ENCODE measurements around the gene MACROD2. TPM values are rescaled to one million over a fixed set of nuclear protein-coding genes. Genes with fewer than 3 reads are reported as not detected.

The MACROD2 gene
- total RNA-seq, 1 experiment from 2014 or later: 1.4 TPM

DNA sequence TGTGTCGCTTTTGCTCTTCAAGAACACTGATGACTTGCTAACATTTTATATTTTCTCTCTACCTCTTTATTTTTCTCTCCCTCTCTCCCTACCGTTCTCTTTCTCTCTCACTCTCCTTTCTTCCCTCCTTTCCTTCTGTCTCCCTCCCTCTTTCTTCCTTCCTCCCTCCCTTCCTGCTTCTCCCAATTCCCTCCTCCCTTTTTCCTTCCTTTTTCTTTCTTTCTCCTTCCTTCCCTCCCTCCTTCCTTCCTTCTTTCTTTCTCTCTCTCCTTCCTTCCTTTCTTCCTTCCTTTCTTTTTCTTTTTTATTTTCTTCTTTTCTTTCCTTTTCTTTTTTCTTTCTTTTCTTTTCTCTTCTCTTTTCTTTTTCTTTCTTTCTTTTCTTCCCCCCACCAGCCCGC, 1511.8 kb downstream of the MACROD2 start:
- H3K4me3 ChIP-seq (ENCODE audit: low read depth, low read length, poor library complexity, severe bottlenecking): no peak overlapping the region
- H3K27me3 ChIP-seq (replicated peaks; ENCODE audit: insufficient read depth, low read depth, low read length, poor library complexity): no peaks in the 10 kb centered on the region
- POLR2A ChIA-PET (ENCODE audit: low non-redundant PET): no interaction called here
- no peaks in the 10 kb centered on the region for H3K36me3 ChIP-seq (ENCODE audit: insufficient read depth, low read length, poor library complexity, severe bottlenecking)
- DNase-seq (ENCODE audit: low spot score): no peak
- intact Hi-C loops (cut with micrococcal nuclease; ENCODE audit: unreplicated experiment): no loop called here
- peaks cover 15% of the 10 kb centered on the region for H3K9me3 ChIP-seq (ENCODE audit: low read depth, low read length, poor library complexity, severe bottlenecking)
- no peak overlapping the region for H3K27ac ChIP-seq (ENCODE audit: low read depth, low read length, poor library complexity, severe bottlenecking)
- CTCF ChIA-PET: no interaction called here
- no TSS peak for BruUV-seq (replicated peaks)
- no peak for TF ChIP-seq EZH2 (IDR thresholded peaks at IDR 0.05; ENCODE audit: borderline replicate concordance, low read depth, low read length, poor library complexity, severe bottlenecking)
- TF ChIP-seq, protein P1, sequence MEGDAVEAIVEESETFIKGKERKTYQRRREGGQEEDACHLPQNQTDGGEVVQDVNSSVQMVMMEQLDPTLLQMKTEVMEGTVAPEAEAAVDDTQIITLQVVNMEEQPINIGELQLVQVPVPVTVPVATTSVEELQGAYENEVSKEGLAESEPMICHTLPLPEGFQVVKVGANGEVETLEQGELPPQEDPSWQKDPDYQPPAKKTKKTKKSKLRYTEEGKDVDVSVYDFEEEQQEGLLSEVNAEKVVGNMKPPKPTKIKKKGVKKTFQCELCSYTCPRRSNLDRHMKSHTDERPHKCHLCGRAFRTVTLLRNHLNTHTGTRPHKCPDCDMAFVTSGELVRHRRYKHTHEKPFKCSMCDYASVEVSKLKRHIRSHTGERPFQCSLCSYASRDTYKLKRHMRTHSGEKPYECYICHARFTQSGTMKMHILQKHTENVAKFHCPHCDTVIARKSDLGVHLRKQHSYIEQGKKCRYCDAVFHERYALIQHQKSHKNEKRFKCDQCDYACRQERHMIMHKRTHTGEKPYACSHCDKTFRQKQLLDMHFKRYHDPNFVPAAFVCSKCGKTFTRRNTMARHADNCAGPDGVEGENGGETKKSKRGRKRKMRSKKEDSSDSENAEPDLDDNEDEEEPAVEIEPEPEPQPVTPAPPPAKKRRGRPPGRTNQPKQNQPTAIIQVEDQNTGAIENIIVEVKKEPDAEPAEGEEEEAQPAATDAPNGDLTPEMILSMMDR (conservative IDR thresholded peaks at IDR 0.05; ENCODE audit: low read depth, low read length): no peak
- H3K4me1 ChIP-seq (ENCODE audit: insufficient read depth, low read length, poor library complexity, severe bottlenecking): no peaks in the 10 kb centered on the region

DNA sequence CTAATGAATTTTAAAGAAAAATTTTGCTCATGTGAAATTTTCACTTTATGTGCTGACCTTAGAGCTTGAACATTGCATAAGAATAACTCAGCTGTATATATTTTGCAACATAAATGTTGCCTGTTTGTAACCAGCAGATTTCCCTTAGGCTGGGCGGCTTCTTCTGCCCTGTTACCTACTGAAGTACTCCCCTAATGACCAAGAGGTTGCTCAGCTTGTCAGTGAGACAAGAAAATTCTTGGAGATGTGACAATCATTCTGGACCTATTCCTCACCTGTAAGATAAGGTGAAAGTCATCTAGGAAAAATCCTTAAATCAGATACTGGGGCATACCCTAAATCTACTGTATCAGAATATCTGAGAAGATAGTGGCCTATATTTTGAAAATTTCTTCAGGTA, 1516.2 kb downstream of the MACROD2 start:
- no peak for DNase-seq (ENCODE audit: low spot score)
- no peak overlapping the region for H3K4me3 ChIP-seq (ENCODE audit: low read depth, low read length, poor library complexity, severe bottlenecking)
- H3K4me1 ChIP-seq (ENCODE audit: insufficient read depth, low read length, poor library complexity, severe bottlenecking): no peaks in the 10 kb centered on the region
- H3K9me3 ChIP-seq (ENCODE audit: low read depth, low read length, poor library complexity, severe bottlenecking): peaks cover 17% of the 10 kb centered on the region
- no peak for TF ChIP-seq EZH2 (IDR thresholded peaks at IDR 0.05; ENCODE audit: borderline replicate concordance, low read depth, low read length, poor library complexity, severe bottlenecking)
- TF ChIP-seq, protein P1 (conservative IDR thresholded peaks at IDR 0.05; ENCODE audit: low read depth, low read length): no peak
- no peaks in the 10 kb centered on the region for H3K36me3 ChIP-seq (ENCODE audit: insufficient read depth, low read length, poor library complexity, severe bottlenecking)
- no peaks in the 10 kb centered on the region for H3K27me3 ChIP-seq (replicated peaks; ENCODE audit: insufficient read depth, low read depth, low read length, poor library complexity)
- intact Hi-C loops (cut with micrococcal nuclease; ENCODE audit: unreplicated experiment): no loop called here
- ChIA-PET POLR2A (ENCODE audit: low non-redundant PET) (no interaction called here), CTCF (no interaction called here)
- BruUV-seq (replicated peaks): no TSS peak
- H3K27ac ChIP-seq (ENCODE audit: low read depth, low read length, poor library complexity, severe bottlenecking): no peak overlapping the region

DNA sequence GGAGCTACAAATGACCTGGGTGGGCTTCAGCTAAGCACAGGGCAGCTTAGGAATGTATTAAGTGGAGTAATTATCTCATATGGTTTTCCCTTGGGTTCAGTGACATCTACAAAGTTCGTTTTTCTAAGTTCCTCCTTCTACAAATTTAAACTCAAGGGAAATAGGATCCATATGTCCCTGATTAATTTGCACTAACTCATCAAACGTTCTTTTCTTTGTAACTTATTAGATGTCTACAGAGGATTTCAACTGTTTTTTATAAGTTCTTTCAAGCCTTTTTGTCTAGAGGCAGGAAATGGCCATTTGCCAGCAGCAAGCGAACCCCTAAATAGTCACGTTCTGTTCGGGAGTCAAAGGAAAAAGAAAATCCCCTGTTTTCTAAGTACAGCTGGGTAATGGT, 1517.6 kb downstream of the MACROD2 start:
- ChIA-PET CTCF (no interaction called here), POLR2A (ENCODE audit: low non-redundant PET) (no interaction called here)
- H3K27me3 ChIP-seq (replicated peaks; ENCODE audit: insufficient read depth, low read depth, low read length, poor library complexity): no peaks in the 10 kb centered on the region
- H3K9me3 ChIP-seq (ENCODE audit: low read depth, low read length, poor library complexity, severe bottlenecking): peaks cover 26% of the 10 kb centered on the region
- no peak overlapping the region for H3K4me3 ChIP-seq (ENCODE audit: low read depth, low read length, poor library complexity, severe bottlenecking)
- TF ChIP-seq, protein P1 (conservative IDR thresholded peaks at IDR 0.05; ENCODE audit: low read depth, low read length): no peak
- no peak for TF ChIP-seq EZH2 (IDR thresholded peaks at IDR 0.05; ENCODE audit: borderline replicate concordance, low read depth, low read length, poor library complexity, severe bottlenecking)
- DNase-seq (ENCODE audit: low spot score): peak; percentile 2
- no peaks in the 10 kb centered on the region for H3K36me3 ChIP-seq (ENCODE audit: insufficient read depth, low read length, poor library complexity, severe bottlenecking)
- intact Hi-C loops (cut with micrococcal nuclease; ENCODE audit: unreplicated experiment): no loop called here
- H3K4me1 ChIP-seq (ENCODE audit: insufficient read depth, low read length, poor library complexity, severe bottlenecking): no peaks in the 10 kb centered on the region
- H3K27ac ChIP-seq (ENCODE audit: low read depth, low read length, poor library complexity, severe bottlenecking): no peak overlapping the region
- no TSS peak for BruUV-seq (replicated peaks)
